ENCODE data around the gene ADAMTS2. TPM values are rescaled to one million over a fixed set of nuclear protein-coding genes. Genes with fewer than 3 reads are reported as not detected.

Gene ADAMTS2
- total and polyA plus RNA-seq, 2 donors (not counting 3 experiments of a cell fraction or from before 2014, with no cell fraction given): not detected

- Histone ChIP-seq H3K9ac (replicated peaks; ENCODE audit: extremely low read depth, insufficient read depth, low read length) (no peak overlapping the region), H3K4me2 (ENCODE audit: insufficient read depth, low read length) (no peak overlapping the region), H3K4me1 (ENCODE audit: control insufficient read depth, extremely low read depth, insufficient read depth, low read length) (no peaks in the 10 kb centered on the region), H3K9me1 (replicated peaks; ENCODE audit: control insufficient read depth, extremely low read depth, insufficient read depth, low read length) (no peaks in the 10 kb centered on the region), H3K27me3 (ENCODE audit: control insufficient read depth in 2 of 2, insufficient read depth in 2 of 2, low read length in 2 of 2) (no peaks in the 10 kb centered on the region), H3K27ac (ENCODE audit: insufficient read depth, low read depth, low read length) (no peak overlapping the region), H3K4me3 (replicated peaks in 1 of 3; ENCODE audit: insufficient read depth in 1 of 3, low read depth in 1 of 3, low read length in 3 of 3) (no peak overlapping the region), H3K36me3 (ENCODE audit: control insufficient read depth in 2 of 2, extremely low read depth in 1 of 2, insufficient read depth in 2 of 2, low read length in 2 of 2) (no peaks in the 10 kb centered on the region), H2AFZ (ENCODE audit: low read depth, low read length) (no peak overlapping the region), H4K20me1 (replicated peaks; ENCODE audit: control insufficient read depth, extremely low read depth, insufficient read depth, low read length) (no peaks in the 10 kb centered on the region), H3K79me2 (ENCODE audit: control insufficient read depth, insufficient read depth, low read length) (no peaks in the 10 kb centered on the region), H3K9me3 (replicated peaks; ENCODE audit: control insufficient read depth, insufficient read depth, low read length) (peaks cover 2% of the 10 kb centered on the region)
- TF ChIP-seq EZH2 (IDR thresholded peaks at IDR 0.05; ENCODE audit: borderline replicate concordance, low read depth, low read length, severe bottlenecking) (no peak), JUN (IDR thresholded peaks at IDR 0.05; ENCODE audit: borderline replicate concordance, insufficient read depth, insufficient read length, low read depth) (no peak), POLR2AphosphoS5 (IDR thresholded peaks at IDR 0.05; ENCODE audit: insufficient read depth, low read depth, low read length) (no peak), POLR2A (IDR thresholded peaks at IDR 0.05; ENCODE audit: low read depth, low read length) (no peak), MYC (IDR thresholded peaks at IDR 0.05; ENCODE audit: low read depth, low read length) (no peak), MAX (IDR thresholded peaks at IDR 0.05; ENCODE audit: insufficient read depth, insufficient read length) (no peak), FOS (IDR thresholded peaks at IDR 0.05; ENCODE audit: borderline replicate concordance, insufficient read depth, low read length) (no peak), GATA2 (IDR thresholded peaks at IDR 0.05; ENCODE audit: insufficient read depth, insufficient read length, low read depth, low read length) (no peak), CTCF (IDR thresholded peaks at IDR 0.05; ENCODE audit: extremely low read depth in 1 of 2, insufficient read depth in 1 of 2, low read depth in 1 of 2, low read length in 2 of 2) (no peak)
- ChIA-PET CTCF (no interaction called here), POLR2A (no interaction called here)
- DNase-seq (ENCODE audit: low read depth, low spot score): no peak
- FAIRE-seq: no peak
- BruUV-seq (replicated peaks): no TSS peak
- intact Hi-C loops (cut with micrococcal nuclease): no loop called here
- dilution Hi-C loops (cut with MboI; ENCODE audit: extremely low pct_ligation_motif_present, low sequenced_read_pairs): no loop called here
These were observed 40.4 kb downstream of the ADAMTS2 start for GRCh38 chr5:179304871-179305270.
